HAP-1 (cell line): Measurements from ENCODE around the gene CHCHD6.
"Not testable (repeated sequence)": the region's sequence is repeated elsewhere in the genome, so short reads cannot be mapped to it uniquely, and the experiment has no call there.

ENCODE experiments used
- DNase-seq, 2 experiments: peaks; one replicate each; pipeline ENCODE4 v3.0.0-alpha.2; 2016 to 2020; ENCODE audit warnings: low spot score in 2 of 2
- H3K27me3 ChIP-seq: fragments of 250-450 bp; sonication (Bioruptor Pico); 2 replicates; pipeline ENCODE4 v1.5.1; 2020; ENCODE audit warnings: low read depth, mild to moderate bottlenecking, moderate library complexity
- H3K36me3 ChIP-seq: fragments of 250-450 bp; sonication (Bioruptor Pico); replicated peaks from 2 replicates; pipeline ENCODE4 v1.5.1; 2020; ENCODE audit warnings: mild to moderate bottlenecking
- H3K4me1 ChIP-seq: fragments of 250-450 bp; sonication (Bioruptor Pico); 2 replicates; pipeline ENCODE4 v1.5.1; 2020; ENCODE audit warnings: mild to moderate bottlenecking
- H3K4me3 ChIP-seq: fragments of 250-450 bp; sonication (Bioruptor Pico); 2 replicates; pipeline ENCODE4 v1.5.1; 2020; ENCODE audit warnings: mild to moderate bottlenecking, moderate library complexity
- H3K9me3 ChIP-seq: fragments of 250-450 bp; sonication (Bioruptor Pico); 2 replicates; pipeline ENCODE4 v1.5.1; 2020; ENCODE audit warnings: mild to moderate bottlenecking, moderate library complexity
- in situ Hi-C: fragments of 300-500 bp; cut with MboI; formaldehyde crosslinking; loops from 3 replicates; pipeline ENCODE4 v1.14.3; 2020; ENCODE audit warnings: low sequenced_read_pairs, inconsistent platforms, mixed read lengths

Gene CHCHD6

DNA sequence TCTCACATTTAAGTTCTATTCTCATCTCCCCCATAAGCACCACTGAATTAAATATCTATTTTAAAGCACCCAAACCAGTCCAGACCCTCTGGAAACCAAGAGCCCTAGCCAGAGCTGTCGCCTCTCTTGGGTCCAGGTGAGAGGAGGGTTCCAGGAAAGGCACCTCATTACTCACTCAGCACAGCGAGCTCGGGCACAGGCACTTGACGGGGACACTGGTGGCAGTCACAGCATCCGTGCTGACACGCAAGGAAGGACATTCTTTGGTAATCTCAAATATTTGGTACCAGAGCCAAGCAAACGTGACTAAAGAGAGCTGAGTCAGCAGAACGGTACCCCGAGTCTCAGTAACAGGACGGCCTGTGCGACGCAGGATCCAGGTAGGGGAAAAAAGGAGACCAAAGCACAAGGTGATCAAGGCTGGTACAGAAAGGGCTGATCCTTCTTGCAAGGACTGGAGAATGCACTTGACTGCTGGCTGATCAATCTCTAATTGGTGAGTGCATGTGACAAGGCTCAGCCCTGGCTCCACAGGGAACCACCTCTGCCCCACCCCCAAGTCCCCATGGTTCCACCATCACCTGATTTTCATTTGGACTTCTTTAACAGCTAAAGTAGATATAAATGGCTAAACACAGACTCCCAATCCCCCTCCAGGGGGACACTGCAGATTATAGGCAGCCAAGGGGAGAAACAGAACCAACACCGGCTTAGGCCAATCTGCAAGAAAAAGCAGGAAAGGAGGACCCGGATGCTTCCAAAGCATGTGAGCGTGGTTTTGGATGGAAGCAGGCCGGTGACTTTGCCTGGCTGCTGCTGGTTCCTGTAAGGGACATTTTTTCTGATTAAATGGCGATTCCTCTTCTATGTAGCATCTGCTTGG lies 61.4 kb downstream of the CHCHD6 start:
- in situ Hi-C loops = no loop called here

DNA sequence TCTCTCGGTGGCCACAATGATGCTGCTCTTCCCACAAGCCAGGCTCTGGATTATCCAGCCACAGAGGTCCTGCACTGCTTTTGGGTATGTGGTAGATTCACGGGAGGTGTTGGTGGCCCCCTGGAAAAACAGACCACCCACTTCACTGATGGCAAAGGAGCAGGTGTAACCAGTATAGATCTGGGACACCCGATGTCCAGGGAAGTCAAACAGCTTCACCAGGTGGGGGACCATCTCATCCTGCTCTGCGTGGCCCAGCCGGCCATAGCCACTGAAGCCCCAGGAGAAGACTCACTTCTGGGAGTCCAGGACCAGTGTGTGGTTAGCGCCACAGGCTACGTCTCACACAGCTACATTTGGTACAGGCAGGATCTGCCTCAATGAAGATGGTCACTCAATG lies 62.6 kb downstream of the CHCHD6 start:
- no peak for DNase-seq
- in situ Hi-C loops = no loop called here
- Histone ChIP-seq H3K27me3 (no peaks in the 10 kb centered on the region), H3K36me3 (no peaks in the 10 kb centered on the region; the same call in 1 of the 2 replicates), H3K4me3 (no peak overlapping the region), H3K9me3 (peaks cover 7% of the 10 kb centered on the region), H3K4me1 (no peaks in the 10 kb centered on the region)

More for the DNA sequence above, 61.4 kb downstream of the CHCHD6 start:
- DNase-seq = no peak
- H3K4me3 ChIP-seq = no peak overlapping the region
- H3K4me1 ChIP-seq = peaks cover under 1% of the 10 kb centered on the region; the same call in 1 of the 2 replicates
- no peaks in the 10 kb centered on the region for H3K27me3 ChIP-seq
- peaks cover 6% of the 10 kb centered on the region for H3K9me3 ChIP-seq
- H3K36me3 ChIP-seq = no peaks in the 10 kb centered on the region; the same call in 1 of the 2 replicates

DNA sequence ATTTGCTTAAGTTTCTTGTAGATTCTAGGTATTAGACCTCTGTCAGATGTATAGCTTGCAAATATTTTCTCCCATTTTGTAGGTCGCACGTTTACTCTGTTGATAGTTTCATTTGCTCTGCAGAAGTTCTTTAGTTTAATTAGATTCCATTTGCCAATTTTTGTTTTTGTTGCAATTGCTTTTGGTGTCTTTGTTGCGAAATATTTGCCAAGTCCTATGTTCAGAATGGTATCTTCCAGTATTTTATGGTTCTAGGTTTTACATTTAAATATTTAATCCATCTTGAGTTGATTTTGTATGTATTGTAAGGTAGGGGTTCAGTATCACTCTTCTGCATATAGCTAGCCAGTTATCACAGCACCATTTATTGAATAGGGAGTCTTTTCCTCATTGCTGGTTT lies 64.9 kb downstream of the CHCHD6 start:
- H3K9me3 ChIP-seq = peaks cover 7% of the 10 kb centered on the region
- in situ Hi-C loops = no loop called here
- no peaks in the 10 kb centered on the region; the same call in 1 of the 2 replicates for H3K36me3 ChIP-seq
- no peak overlapping the region for H3K4me3 ChIP-seq
- no peaks in the 10 kb centered on the region for H3K27me3 ChIP-seq
- no peak for DNase-seq
- no peaks in the 10 kb centered on the region for H3K4me1 ChIP-seq

DNA sequence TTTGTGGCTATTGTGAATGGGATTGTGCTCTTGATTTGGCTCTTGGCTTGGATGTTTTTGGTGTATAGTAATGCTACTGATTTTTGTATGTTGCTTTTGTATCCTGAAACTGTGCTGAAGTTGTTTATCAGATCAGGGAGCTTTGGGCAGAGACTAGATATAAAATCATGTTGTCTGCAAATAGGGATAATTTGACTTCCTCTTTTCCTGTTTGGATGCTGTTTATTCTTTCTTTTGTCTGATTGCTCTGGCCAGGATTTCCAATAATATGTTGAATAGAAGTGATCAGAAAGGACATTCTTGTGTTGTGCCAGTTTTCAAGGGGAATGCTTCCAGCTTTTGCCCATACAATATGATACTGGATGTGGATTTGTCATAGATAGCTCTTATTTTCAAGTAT lies 66.1 kb downstream of the CHCHD6 start:
- in situ Hi-C loops = no loop called here
- Histone ChIP-seq H3K27me3 (no peaks in the 10 kb centered on the region), H3K4me3 (no peak overlapping the region), H3K4me1 (no peaks in the 10 kb centered on the region), H3K9me3 (peaks cover 7% of the 10 kb centered on the region), H3K36me3 (no peaks in the 10 kb centered on the region; the same call in 1 of the 2 replicates)
- DNase-seq = no peak

DNA sequence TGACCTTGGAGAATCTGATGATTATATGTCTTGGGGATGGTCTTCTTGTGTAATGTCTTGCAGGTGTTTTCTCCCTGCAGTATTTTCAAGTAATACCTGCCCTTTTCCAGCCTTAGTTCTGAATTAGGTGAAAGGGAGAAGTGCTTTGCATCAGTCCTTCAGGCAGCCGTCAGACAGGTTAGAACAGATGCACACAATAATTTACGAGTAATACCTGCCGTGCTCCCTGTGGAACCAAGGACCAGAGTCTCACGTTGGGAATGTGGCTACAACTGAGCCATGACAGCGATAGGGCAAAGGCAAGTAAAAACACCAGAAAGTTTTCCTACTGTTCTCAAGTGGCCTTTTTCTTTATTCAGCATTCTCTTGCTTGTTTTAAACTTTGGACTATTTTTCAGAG lies 69.1 kb downstream of the CHCHD6 start:
- H3K4me3 ChIP-seq = no peak overlapping the region
- H3K27me3 ChIP-seq = no peaks in the 10 kb centered on the region
- peaks cover 7% of the 10 kb centered on the region for H3K9me3 ChIP-seq
- in situ Hi-C loops = no loop called here
- H3K4me1 ChIP-seq = no peaks in the 10 kb centered on the region
- H3K36me3 ChIP-seq = no peaks in the 10 kb centered on the region; the same call in 1 of the 2 replicates
- DNase-seq = no peak

DNA sequence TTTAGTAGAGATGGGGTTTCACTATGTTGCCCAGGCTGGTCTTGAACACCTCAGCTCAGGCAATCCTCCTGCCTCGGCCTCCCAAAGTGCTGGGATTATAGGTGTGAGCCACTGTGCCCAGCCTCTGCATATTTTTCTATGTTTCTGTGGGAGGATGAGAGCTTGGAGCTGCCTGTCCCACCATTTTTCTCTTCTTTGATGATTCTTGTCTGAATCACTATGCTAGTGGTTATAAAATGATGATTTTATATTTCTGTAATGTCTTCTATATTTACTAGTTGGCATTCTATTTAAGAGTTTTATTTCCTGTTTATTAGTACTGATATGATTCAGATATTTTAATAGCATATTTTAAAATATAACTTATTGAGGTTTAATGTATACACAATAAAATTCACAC lies 69.7 kb downstream of the CHCHD6 start:
- no peaks in the 10 kb centered on the region for H3K27me3 ChIP-seq
- no peaks in the 10 kb centered on the region for H3K4me1 ChIP-seq
- DNase-seq = no peak
- no peak overlapping the region for H3K4me3 ChIP-seq
- H3K9me3 ChIP-seq = peaks cover 7% of the 10 kb centered on the region
- H3K36me3 ChIP-seq = no peaks in the 10 kb centered on the region; the same call in 1 of the 2 replicates
- in situ Hi-C loops = no loop called here

DNA sequence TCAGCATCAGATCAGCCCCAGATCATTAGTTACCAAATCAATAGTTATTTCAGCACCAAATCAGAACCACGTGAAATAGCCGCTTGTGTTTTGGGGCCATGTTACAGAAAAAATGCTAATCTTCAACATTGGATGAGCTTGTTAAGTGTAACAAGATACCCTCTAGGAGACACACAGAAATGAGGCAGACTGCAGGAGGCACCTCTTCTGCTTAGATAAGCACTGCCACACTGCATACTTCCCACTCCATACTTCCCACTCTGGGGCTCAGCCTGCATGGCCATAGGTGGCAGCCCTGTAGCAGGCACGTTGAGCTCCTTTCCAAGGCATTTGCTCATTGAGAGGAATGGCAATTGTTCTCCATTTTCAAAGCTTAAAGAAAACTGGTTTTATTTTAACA lies 73.3 kb downstream of the CHCHD6 start:
- DNase-seq = no peak
- Histone ChIP-seq H3K27me3 (no peaks in the 10 kb centered on the region), H3K4me1 (no peaks in the 10 kb centered on the region), H3K9me3 (no peaks in the 10 kb centered on the region), H3K4me3 (no peak overlapping the region), H3K36me3 (no peaks in the 10 kb centered on the region)
- in situ Hi-C loops = no loop called here

DNA sequence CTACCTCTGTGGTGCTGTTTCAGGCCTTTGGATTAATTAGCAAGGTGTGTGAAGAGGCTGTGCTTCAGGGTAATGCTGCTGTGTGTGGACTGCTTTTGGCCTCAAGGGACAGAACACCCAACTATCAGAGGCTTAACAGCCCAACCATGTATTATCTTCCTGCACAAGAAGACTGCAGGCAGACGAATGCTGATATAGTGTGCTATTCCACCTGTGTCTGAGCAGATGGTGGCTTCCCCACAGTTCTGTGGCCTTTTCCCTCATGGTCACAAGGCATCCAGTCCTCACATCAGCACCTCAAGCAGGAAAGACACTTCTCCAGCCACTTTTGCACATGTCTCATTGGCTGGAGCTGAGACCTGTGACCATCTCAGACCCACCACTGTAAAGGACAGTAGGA lies 76.6 kb downstream of the CHCHD6 start:
- no peaks in the 10 kb centered on the region for H3K9me3 ChIP-seq
- in situ Hi-C loops = no loop called here
- H3K4me3 ChIP-seq = no peak overlapping the region
- H3K36me3 ChIP-seq = no peaks in the 10 kb centered on the region
- no peaks in the 10 kb centered on the region for H3K4me1 ChIP-seq
- DNase-seq = no peak
- no peaks in the 10 kb centered on the region for H3K27me3 ChIP-seq

DNA sequence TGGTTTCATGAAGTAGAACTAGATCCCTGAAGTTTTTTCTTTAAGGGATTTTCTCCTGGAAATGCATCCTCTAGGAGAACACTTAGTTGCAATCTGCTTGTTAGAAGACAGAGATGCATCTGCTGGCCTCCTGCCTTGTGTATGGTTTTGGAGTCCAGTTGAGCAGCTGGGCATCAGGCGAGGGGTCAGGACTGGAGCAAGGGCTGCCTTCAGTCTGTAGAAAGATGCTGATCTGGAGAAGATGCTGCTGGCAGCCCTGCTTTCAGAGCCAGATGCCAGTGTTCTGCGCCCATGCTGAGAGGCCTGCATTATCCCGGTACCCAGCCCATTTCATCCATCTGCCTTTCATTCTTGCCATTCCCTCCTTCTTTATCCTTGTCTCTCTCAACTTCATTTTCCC lies 77.4 kb downstream of the CHCHD6 start:
- Histone ChIP-seq H3K9me3 (no peaks in the 10 kb centered on the region), H3K4me3 (no peak overlapping the region), H3K4me1 (no peaks in the 10 kb centered on the region), H3K36me3 (no peaks in the 10 kb centered on the region), H3K27me3 (no peaks in the 10 kb centered on the region)
- DNase-seq = no peak
- in situ Hi-C loops = no loop called here

DNA sequence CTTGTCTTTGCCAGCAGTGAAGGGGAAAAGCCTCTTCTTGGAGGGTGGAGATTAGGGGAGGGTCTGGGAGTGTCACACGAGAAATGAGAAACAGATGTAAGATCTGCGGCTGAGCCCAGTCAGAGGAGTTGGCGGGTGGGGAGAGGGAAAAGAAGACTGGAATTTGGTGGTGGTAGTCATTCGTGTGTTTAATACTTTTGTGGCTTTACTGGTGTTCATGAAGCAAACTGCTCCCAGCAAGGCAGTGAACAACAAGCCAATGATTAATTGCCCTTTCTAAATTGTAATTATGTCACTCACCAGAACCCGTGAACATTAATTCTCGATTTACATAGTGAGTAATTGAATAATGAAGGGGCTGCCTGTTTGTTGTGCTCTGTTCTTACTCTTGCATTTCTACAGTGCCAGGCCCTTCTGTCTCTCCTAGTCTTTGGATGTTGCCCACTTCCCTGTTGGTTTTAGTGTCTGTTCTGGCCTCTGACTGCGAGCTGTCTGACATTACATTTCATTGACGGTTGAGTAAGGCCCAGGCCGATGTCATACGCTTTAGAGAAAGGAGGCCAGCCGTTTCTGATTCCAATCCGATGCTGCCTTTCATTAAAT lies 78.0 kb downstream of the CHCHD6 start:
- in situ Hi-C loops = no loop called here
- no peak for DNase-seq
- Histone ChIP-seq H3K27me3 (no peaks in the 10 kb centered on the region), H3K4me1 (no peaks in the 10 kb centered on the region), H3K4me3 (no peak overlapping the region), H3K36me3 (no peaks in the 10 kb centered on the region), H3K9me3 (no peaks in the 10 kb centered on the region)

DNA sequence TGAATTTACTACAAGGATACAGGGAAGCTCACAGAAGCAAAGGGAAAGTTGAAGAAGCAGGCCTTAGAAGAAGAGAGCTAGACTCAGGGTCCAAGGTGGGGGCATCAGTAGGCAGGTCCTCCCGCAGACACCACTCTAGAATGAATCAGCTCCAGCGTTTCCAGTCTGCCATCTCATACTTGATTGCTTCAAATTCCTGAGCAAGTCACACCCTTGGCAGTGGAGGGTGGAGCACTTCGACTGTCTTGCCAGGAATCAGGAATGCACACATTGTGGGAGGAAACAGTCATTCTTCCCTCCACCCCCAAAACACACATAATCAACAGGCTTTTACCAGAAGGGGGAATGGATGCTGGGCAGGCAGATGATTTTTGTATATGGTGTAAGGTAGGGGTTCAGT lies 78.5 kb downstream of the CHCHD6 start:
- H3K27me3 ChIP-seq = no peaks in the 10 kb centered on the region
- H3K9me3 ChIP-seq = no peaks in the 10 kb centered on the region
- H3K36me3 ChIP-seq = no peaks in the 10 kb centered on the region
- in situ Hi-C loops = no loop called here
- no peaks in the 10 kb centered on the region for H3K4me1 ChIP-seq
- no peak for DNase-seq
- no peak overlapping the region for H3K4me3 ChIP-seq

DNA sequence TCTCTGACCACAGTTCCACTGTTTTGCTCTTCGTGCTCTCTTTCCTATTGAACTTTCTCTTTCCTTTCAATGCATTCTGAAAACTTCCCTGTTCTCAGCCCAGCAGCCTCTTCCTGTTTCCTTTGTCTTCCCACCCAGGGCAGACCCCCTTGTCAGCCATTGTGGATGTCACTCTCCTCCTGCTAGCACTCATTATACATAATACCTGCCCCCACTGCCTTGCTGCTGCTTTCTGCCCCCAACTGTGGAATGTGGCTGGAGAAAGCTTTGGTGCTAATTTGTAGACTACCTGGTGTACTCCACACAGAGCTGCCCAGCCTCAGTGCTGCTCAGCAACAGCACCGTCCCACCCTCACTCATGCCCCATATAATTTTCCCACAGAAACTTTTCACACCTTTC lies 80.2 kb downstream of the CHCHD6 start:
- no peak for DNase-seq
- Histone ChIP-seq H3K36me3 (no peaks in the 10 kb centered on the region), H3K4me1 (no peaks in the 10 kb centered on the region), H3K9me3 (no peaks in the 10 kb centered on the region), H3K27me3 (no peaks in the 10 kb centered on the region), H3K4me3 (no peak overlapping the region)
- in situ Hi-C loops = no loop called here

DNA sequence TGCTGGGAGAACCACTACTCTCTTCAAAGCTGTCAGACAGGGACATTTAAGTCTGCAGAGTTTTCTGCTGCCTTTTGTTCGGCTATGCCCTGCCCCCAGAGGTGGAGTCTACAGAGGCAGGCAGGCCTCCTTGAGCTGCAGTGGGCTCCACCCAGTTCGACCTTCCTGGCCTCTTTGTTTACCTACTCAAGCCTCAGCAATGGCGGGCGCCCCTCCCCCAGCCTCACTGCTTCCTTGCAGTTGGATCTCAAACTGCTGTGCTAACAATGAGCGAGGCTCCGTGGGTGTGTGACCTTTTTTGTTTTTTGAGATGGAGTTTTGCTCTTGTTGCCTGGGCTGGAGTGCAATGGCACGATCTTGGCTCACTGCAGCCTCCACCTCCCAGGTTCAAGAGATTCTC lies 87.3 kb downstream of the CHCHD6 start:
- H3K4me1 ChIP-seq, H3K27me3 ChIP-seq, in situ Hi-C loops, H3K9me3 ChIP-seq, H3K36me3 ChIP-seq, H3K4me3 ChIP-seq: not testable (repeated sequence)
- DNase-seq = peak in 1 of 2 experiments; percentile 39

DNA sequence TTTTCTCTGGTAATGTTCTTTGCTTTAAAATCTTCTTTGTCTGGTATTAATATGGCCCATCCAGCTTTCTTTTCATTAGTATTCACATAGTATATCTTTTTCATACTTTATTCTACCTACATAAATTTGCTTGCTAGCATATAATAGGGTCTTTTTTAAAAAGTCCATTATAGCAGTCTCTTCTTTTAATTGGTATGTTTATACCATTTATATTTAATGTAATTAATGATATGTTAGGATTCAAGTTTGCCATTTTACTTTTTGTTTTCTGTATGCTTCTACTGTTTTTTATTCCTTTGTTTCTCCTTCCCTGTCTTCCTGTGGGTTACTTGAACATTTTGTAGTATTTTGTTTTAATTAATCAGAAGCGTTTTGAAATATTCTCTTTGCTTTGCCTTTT lies 89.0 kb downstream of the CHCHD6 start:
- no peaks in the 10 kb centered on the region for H3K4me1 ChIP-seq
- in situ Hi-C loops = no loop called here
- H3K27me3 ChIP-seq = no peaks in the 10 kb centered on the region
- H3K4me3 ChIP-seq = no peak overlapping the region
- no peak for DNase-seq
- H3K9me3 ChIP-seq = no peaks in the 10 kb centered on the region; the same call in 1 of the 2 replicates
- H3K36me3 ChIP-seq = no peaks in the 10 kb centered on the region
